Stimulated activated CD4-positive, alpha-beta T cell treated with anti-CD3 and anti-CD28 coated beads, Interleukin-2, amount 100 ng/mL, for 24 hours (primary cell): Measurements from ENCODE around the gene GEMIN4.

Experiments
- DNase-seq, 2 donors: peaks; one replicate each; pipeline ENCODE4 v3.0.0-alpha.2; 2020

The GEMIN4 gene

GRCh38 chr17:697682-698081, 54.4 kb downstream of the GEMIN4 start:
- DNase-seq = no peak

DNA sequence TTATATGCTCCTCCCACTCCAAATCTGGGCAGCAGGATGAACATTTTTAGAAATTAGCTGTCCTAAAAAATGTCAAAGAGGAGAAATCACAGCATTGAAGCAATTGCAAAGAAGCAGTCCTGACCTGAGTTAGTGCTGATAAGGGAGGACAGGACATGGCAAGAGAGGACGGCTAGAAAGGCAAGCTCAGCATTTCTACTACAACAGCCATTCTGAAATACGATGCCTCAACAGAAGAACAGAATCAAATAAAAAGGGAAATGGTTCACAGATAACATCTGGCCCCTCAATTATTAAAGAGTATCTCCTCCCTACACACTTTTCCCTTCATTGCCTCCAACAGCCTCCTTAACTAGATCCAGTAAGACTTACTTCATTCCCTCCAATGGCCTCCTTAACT, 55.7 kb downstream of the GEMIN4 start:
- DNase-seq = no peak
